NCI-H2107 (cell line): ENCODE measurements around the gene CARD19.

Source experiments
- DNase-seq: peaks from one replicate; lab custom pipeline; 2025; lab: John Stamatoyannopoulos, UW

Gene CARD19

GRCh38 chr9:93064392-93065134, 31.5 kb upstream of the CARD19 start:
- DNase-seq = no peak

DNA sequence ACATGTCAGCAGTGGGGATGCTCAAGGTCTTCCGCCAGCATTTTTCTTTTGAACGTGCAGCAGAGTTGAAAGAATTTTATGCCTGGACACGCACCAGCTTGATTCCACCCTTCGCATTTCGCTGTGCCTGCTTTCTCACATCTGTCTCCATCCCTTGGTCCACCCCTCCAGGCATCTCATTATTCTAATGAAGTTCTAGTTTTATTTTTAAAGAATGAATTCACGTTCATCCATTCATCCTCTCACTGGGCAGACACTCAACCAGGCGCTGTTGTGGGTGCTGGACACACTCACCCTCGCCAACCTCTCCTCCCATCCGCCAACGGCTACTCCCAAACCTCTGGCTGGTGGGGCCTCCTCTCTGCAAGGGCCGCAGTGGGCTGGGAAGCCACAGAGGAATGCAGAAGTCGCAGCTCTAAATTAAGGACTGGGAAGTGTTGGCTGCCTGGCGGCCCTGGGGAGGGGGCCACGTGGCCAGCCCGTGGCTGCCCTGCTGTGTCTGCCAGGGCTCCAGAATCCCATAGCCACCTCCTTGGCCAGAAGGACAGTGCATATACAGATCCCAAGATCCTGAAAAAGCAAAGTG, 30.8 kb upstream of the CARD19 start:
- no peak for DNase-seq

- no peak for DNase-seq
Observed at GRCh38 chr9:93066978-93067603, 28.9 kb upstream of the CARD19 start.

GRCh38 chr9:93068956-93069355, 27.1 kb upstream of the CARD19 start:
- DNase-seq = no peak

- no peak for DNase-seq
Observed at GRCh38 chr9:93071464-93071863, 24.6 kb upstream of the CARD19 start.

- no peak for DNase-seq
Observed at GRCh38 chr9:93072383-93072795, 23.6 kb upstream of the CARD19 start.

DNA sequence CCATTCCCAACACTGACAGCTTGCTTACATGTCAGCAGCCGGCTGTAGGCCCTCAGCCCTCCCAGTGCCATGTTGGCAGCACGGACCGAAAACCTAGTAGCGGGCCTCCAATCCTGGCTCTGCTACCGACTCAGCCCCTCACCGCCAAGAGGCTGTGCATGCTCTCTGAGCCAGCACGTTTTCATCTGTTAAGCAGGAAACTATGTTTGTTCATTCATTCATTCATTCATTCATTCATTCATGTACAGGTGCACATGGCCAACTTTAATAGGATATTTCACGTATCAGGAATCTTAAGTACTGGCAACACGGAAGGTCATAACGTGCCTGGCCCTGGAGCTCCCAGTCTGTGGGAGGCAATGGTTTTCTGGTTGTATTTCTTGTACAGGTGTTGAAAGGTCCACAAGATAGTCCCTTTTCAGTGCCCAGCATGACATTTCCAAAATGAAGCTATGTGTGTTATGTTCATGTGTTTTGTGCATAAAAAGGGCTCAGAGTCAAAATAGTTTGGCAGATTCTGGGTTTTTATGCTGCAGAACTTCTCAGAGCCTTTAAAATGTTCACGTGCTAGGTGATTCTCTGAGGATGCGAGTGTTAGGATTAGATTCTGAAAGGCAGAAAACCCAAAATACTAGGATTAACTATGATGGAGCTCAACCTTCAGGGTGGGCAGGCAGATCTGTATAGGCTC, 19.8 kb upstream of the CARD19 start:
- no peak for DNase-seq

- no peak for DNase-seq
Observed at GRCh38 chr9:93076792-93077128, 19.3 kb upstream of the CARD19 start.

GRCh38 chr9:93077367-93077766, 18.6 kb upstream of the CARD19 start:
- DNase-seq = no peak

DNA sequence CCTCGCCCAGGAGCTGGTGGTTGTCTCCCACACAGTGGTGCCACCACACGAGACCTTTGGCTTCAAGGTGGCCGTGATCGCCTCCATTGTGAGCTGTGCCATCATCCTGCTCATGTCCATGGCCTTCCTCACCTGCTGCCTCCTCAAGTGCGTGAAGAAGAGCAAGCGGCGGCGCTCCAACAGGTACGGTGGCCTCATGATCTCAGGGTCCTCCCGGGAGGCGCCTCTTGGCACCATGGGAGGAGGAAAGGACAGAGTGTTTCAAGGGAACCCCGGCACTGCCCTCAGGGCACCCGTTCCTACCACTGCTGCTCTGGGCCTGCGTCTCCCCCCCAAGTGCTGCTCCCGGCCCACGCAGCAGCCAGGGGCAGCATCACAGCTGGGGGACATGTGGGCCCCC, 18.2 kb upstream of the CARD19 start:
- no peak for DNase-seq

- no peak for DNase-seq
Observed at GRCh38 chr9:93079371-93079770, 16.6 kb upstream of the CARD19 start.

- DNase-seq = no peak
Observed at GRCh38 chr9:93080406-93080805, 15.6 kb upstream of the CARD19 start.

- no peak for DNase-seq
Observed at GRCh38 chr9:93081081-93081529, 14.9 kb upstream of the CARD19 start.

GRCh38 chr9:93081931-93082330, 14.1 kb upstream of the CARD19 start:
- DNase-seq = no peak

DNA sequence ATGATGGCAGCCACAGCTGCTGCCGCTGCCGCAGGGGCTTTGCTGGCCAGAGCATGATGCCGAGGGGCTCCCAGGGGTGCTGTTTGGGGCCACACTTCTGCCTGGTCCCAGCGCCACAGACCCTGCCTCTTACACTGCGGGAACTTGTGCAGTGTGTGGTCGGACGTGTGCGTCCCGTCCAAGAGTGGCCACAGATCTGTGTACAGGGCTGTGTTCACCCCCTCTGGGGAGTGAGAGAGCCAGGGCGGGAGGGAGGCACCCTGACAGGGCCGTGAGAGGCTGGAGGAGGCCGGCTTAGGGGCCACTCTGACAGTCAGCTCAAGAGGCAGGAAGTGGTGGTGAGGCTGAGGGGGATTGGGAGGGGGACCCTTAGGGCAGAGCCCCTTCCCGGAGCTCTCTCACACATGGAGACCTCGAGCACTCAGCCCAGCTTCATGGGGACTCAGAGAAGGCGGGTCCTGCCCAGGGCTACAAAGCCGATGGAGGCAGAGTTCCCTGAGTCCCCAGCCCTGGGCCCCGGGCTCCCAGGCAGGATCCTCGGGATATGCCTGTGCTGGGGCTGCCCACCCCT, 13.1 kb upstream of the CARD19 start:
- DNase-seq = no peak

GRCh38 chr9:93083592-93084470, 12.2 kb upstream of the CARD19 start:
- no peak for DNase-seq

GRCh38 chr9:93084471-93084881, 11.5 kb upstream of the CARD19 start:
- no peak for DNase-seq

DNA sequence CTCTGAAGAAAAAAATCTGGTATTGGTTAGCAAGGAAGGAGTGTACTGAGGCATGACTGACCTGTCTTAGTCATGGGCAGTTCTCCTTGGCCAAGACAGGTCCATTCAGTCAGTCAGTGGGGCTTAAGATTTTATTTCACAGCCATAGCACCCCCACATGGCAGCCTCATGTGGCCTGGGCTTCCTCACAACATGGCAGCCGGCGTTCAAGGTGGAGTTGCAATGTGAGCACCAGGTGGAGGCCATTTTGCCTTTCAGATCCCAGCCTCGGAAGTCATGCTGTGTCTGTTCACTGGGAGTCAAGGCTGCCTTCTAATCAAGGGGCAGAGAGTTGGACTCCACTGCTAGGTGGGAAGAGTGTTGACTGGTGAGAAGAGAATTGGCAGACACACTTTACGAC, 10.3 kb upstream of the CARD19 start:
- no peak for DNase-seq

- DNase-seq = no peak
Observed at GRCh38 chr9:93086447-93087224, 9.4 kb upstream of the CARD19 start.

GRCh38 chr9:93087971-93088655, 7.9 kb upstream of the CARD19 start:
- no peak for DNase-seq
